Activated T-cell treated with anti-CD3 and anti-CD28 coated beads, Interleukin-2, amount 50 U/mL, for 72 hours (primary cell): ENCODE data around the gene ZNF385B. TPM values are rescaled to one million over a fixed set of nuclear protein-coding genes. Genes with fewer than 3 reads are reported as not detected.
"Not testable (repeated sequence)": the region's sequence is repeated elsewhere in the genome, so short reads cannot be mapped to it uniquely, and the experiment has no call there.

ENCODE experiments used
- ATAC-seq, 2 donors: fragments of 150-1000 bp; cut with Tn5 transposase; replicated peaks in 1 of 2; 2 replicates each; pipeline ENCODE4 v1.10.0; 2021; ENCODE audit warnings: moderate library complexity in 2 of 2, mild to moderate bottlenecking in 1 of 2
- DNase-seq, 2 donors: peaks; one replicate each; pipeline ENCODE4 v3.0.0; 2021 to 2022; ENCODE audit warnings: mixed read lengths in 1 of 2
- H3K27ac Mint-ChIP-seq: one replicate; pipeline ENCODE4 v1.8.0; 2022; ENCODE audit warnings: mild to moderate bottlenecking, moderate library complexity, mixed read lengths
- H3K27me3 Mint-ChIP-seq: one replicate; pipeline ENCODE4 v1.8.0; 2022; ENCODE audit warnings: low read depth, mixed read lengths
- H3K36me3 Mint-ChIP-seq, 2 donors: one replicate each; pipeline ENCODE4 v1.8.0; 2022; ENCODE audit warnings: mixed read lengths in 2 of 2, mild to moderate bottlenecking in 1 of 2; ENCODE audit not compliant: insufficient read depth in 2 of 2
- H3K4me1 Mint-ChIP-seq: one replicate; pipeline ENCODE4 v1.8.0; 2022; ENCODE audit warnings: low read depth, mixed read lengths
- H3K4me3 Mint-ChIP-seq, 2 donors: one replicate each; pipeline ENCODE4 v1.8.0; 2022; ENCODE audit warnings: mild to moderate bottlenecking in 2 of 2, mixed read lengths in 2 of 2, moderate library complexity in 2 of 2
- H3K9me3 Mint-ChIP-seq, 2 donors: one replicate each; pipeline ENCODE4 v1.8.0; 2022; ENCODE audit warnings: mixed read lengths in 2 of 2
- total RNA-seq, 2 donors: library from RNA; stranded (reverse); gene quantifications; one replicate each; pipeline ENCODE4 v1.2.3, GENCODE V29; 2022

The ZNF385B gene
- total RNA-seq, 2 donors from 2014 or later: not detected

- H3K27me3 Mint-ChIP-seq: peaks cover 5% of the 10 kb centered on the region
- H3K36me3 Mint-ChIP-seq: no peaks in the 10 kb centered on the region
- ATAC-seq (no peak), DNase-seq (no peak)
- H3K4me3 Mint-ChIP-seq: no peak overlapping the region
- no peak overlapping the region for H3K27ac Mint-ChIP-seq
- H3K4me1 Mint-ChIP-seq: no peaks in the 10 kb centered on the region
- H3K9me3 Mint-ChIP-seq: peaks cover under 1 to 3% of the 10 kb centered on the region in 2 donors
Measured at GRCh38 chr2:179787601-179788000, 73.8 kb downstream of the ZNF385B start.

GRCh38 chr2:179785902-179786301 is 75.5 kb downstream of the ZNF385B start:
- H3K9me3 Mint-ChIP-seq: peaks cover 3 to 4% of the 10 kb centered on the region in 2 donors
- H3K36me3 Mint-ChIP-seq: no peaks in the 10 kb centered on the region
- H3K4me3 Mint-ChIP-seq: no peak overlapping the region
- DNase-seq: no peak
- no peak for ATAC-seq
- no peak overlapping the region for H3K27ac Mint-ChIP-seq
- H3K4me1 Mint-ChIP-seq: no peaks in the 10 kb centered on the region
- peaks cover under 1% of the 10 kb centered on the region for H3K27me3 Mint-ChIP-seq

- H3K27ac Mint-ChIP-seq, DNase-seq, H3K4me1 Mint-ChIP-seq, H3K9me3 Mint-ChIP-seq, H3K36me3 Mint-ChIP-seq, H3K27me3 Mint-ChIP-seq, ATAC-seq, H3K4me3 Mint-ChIP-seq: not testable (repeated sequence)
Measured at GRCh38 chr2:179782346-179782745, 79.1 kb downstream of the ZNF385B start.

- DNase-seq (no peak), ATAC-seq (no peak)
- H3K4me3 Mint-ChIP-seq: no peak overlapping the region
- no peaks in the 10 kb centered on the region for H3K4me1 Mint-ChIP-seq
- H3K9me3 Mint-ChIP-seq: peaks cover 1 to 3% of the 10 kb centered on the region in 2 donors
- peaks cover 2% of the 10 kb centered on the region for H3K27me3 Mint-ChIP-seq
- no peaks in the 10 kb centered on the region for H3K36me3 Mint-ChIP-seq
- no peak overlapping the region for H3K27ac Mint-ChIP-seq
Measured at GRCh38 chr2:179773986-179774385, 87.4 kb downstream of the ZNF385B start.

- Mint-ChIP-seq H3K4me3 (no peak overlapping the region), H3K36me3 (no peaks in the 10 kb centered on the region), H3K4me1 (no peaks in the 10 kb centered on the region), H3K9me3 (peaks cover 1 to 3% of the 10 kb centered on the region in 2 donors), H3K27ac (no peak overlapping the region), H3K27me3 (no peaks in the 10 kb centered on the region)
- ATAC-seq (no peak), DNase-seq (no peak)
Measured at GRCh38 chr2:179772346-179772745, 89.1 kb downstream of the ZNF385B start.

- Mint-ChIP-seq H3K27ac (no peak overlapping the region), H3K27me3 (no peaks in the 10 kb centered on the region), H3K4me1 (no peaks in the 10 kb centered on the region), H3K4me3 (no peak overlapping the region), H3K36me3 (no peaks in the 10 kb centered on the region), H3K9me3 (peaks cover 1 to 3% of the 10 kb centered on the region in 2 donors)
- ATAC-seq: no peak
- DNase-seq: no peak
Measured at GRCh38 chr2:179771791-179772190, 89.6 kb downstream of the ZNF385B start.

- peaks cover 1 to 3% of the 10 kb centered on the region in 2 donors for H3K9me3 Mint-ChIP-seq
- ATAC-seq: no peak
- DNase-seq: no peak
- H3K4me3 Mint-ChIP-seq: no peak overlapping the region
- no peak overlapping the region for H3K27ac Mint-ChIP-seq
- peaks cover 4% of the 10 kb centered on the region for H3K27me3 Mint-ChIP-seq
- no peaks in the 10 kb centered on the region for H3K36me3 Mint-ChIP-seq
- H3K4me1 Mint-ChIP-seq: no peaks in the 10 kb centered on the region
Measured at GRCh38 chr2:179770029-179770428, 91.4 kb downstream of the ZNF385B start.

GRCh38 chr2:179769323-179769722 is 92.1 kb downstream of the ZNF385B start:
- Mint-ChIP-seq H3K9me3 (peaks cover 1 to 4% of the 10 kb centered on the region in 2 donors), H3K4me3 (no peak overlapping the region), H3K27ac (no peak overlapping the region), H3K36me3 (no peaks in the 10 kb centered on the region), H3K4me1 (no peaks in the 10 kb centered on the region), H3K27me3 (peaks cover 4% of the 10 kb centered on the region)
- ATAC-seq (no peak), DNase-seq (no peak)

- Mint-ChIP-seq H3K9me3 (peaks cover 0 to 2% of the 10 kb centered on the region in 2 donors), H3K27me3 (peaks cover 4% of the 10 kb centered on the region), H3K27ac (no peak overlapping the region), H3K4me3 (no peak overlapping the region), H3K36me3 (no peaks in the 10 kb centered on the region), H3K4me1 (no peaks in the 10 kb centered on the region)
- DNase-seq (no peak), ATAC-seq (no peak)
Measured at GRCh38 chr2:179768765-179769164, 92.6 kb downstream of the ZNF385B start.

- no peak for DNase-seq
- Mint-ChIP-seq H3K27ac (no peak overlapping the region), H3K4me3 (no peak overlapping the region), H3K36me3 (peaks cover 0 to 2% of the 10 kb centered on the region in 2 donors), H3K4me1 (no peaks in the 10 kb centered on the region), H3K9me3 (peaks cover 0 to 2% of the 10 kb centered on the region in 2 donors), H3K27me3 (peaks cover 4% of the 10 kb centered on the region)
- ATAC-seq: no peak
Measured at GRCh38 chr2:179765666-179766065, 95.7 kb downstream of the ZNF385B start.

GRCh38 chr2:179764710-179765109 is 96.7 kb downstream of the ZNF385B start:
- no peak overlapping the region for H3K27ac Mint-ChIP-seq
- H3K4me1 Mint-ChIP-seq: no peaks in the 10 kb centered on the region
- peaks cover 0 to 2% of the 10 kb centered on the region in 2 donors for H3K36me3 Mint-ChIP-seq
- no peak overlapping the region for H3K4me3 Mint-ChIP-seq
- peaks cover 4% of the 10 kb centered on the region for H3K27me3 Mint-ChIP-seq
- no peak for ATAC-seq
- H3K9me3 Mint-ChIP-seq: peaks cover 0 to 2% of the 10 kb centered on the region in 2 donors
- no peak for DNase-seq

- no peak for ATAC-seq
- Mint-ChIP-seq H3K27me3 (no peaks in the 10 kb centered on the region), H3K4me1 (no peaks in the 10 kb centered on the region), H3K9me3 (no peaks in the 10 kb centered on the region), H3K36me3 (peaks cover 0 to 2% of the 10 kb centered on the region in 2 donors), H3K27ac (no peak overlapping the region), H3K4me3 (no peak overlapping the region)
- DNase-seq: no peak
Measured at GRCh38 chr2:179758636-179759035, 102.8 kb downstream of the ZNF385B start.

- ATAC-seq (no peak), DNase-seq (no peak)
- H3K4me3 Mint-ChIP-seq: no peak overlapping the region
- no peak overlapping the region for H3K27ac Mint-ChIP-seq
- H3K4me1 Mint-ChIP-seq: no peaks in the 10 kb centered on the region
- no peaks in the 10 kb centered on the region for H3K9me3 Mint-ChIP-seq
- H3K27me3 Mint-ChIP-seq: peaks cover 6% of the 10 kb centered on the region
- no peaks in the 10 kb centered on the region for H3K36me3 Mint-ChIP-seq
Measured at GRCh38 chr2:179751163-179751809, 110.1 kb downstream of the ZNF385B start.

- DNase-seq (no peak), ATAC-seq (no peak)
- Mint-ChIP-seq H3K4me3 (no peak overlapping the region), H3K27ac (no peak overlapping the region), H3K36me3 (no peaks in the 10 kb centered on the region), H3K9me3 (no peaks in the 10 kb centered on the region), H3K27me3 (peaks cover 6% of the 10 kb centered on the region), H3K4me1 (no peaks in the 10 kb centered on the region)
Measured at GRCh38 chr2:179749210-179749609, 112.2 kb downstream of the ZNF385B start.
